ENCODE data around the gene BAIAP2.

The BAIAP2 gene

DNA sequence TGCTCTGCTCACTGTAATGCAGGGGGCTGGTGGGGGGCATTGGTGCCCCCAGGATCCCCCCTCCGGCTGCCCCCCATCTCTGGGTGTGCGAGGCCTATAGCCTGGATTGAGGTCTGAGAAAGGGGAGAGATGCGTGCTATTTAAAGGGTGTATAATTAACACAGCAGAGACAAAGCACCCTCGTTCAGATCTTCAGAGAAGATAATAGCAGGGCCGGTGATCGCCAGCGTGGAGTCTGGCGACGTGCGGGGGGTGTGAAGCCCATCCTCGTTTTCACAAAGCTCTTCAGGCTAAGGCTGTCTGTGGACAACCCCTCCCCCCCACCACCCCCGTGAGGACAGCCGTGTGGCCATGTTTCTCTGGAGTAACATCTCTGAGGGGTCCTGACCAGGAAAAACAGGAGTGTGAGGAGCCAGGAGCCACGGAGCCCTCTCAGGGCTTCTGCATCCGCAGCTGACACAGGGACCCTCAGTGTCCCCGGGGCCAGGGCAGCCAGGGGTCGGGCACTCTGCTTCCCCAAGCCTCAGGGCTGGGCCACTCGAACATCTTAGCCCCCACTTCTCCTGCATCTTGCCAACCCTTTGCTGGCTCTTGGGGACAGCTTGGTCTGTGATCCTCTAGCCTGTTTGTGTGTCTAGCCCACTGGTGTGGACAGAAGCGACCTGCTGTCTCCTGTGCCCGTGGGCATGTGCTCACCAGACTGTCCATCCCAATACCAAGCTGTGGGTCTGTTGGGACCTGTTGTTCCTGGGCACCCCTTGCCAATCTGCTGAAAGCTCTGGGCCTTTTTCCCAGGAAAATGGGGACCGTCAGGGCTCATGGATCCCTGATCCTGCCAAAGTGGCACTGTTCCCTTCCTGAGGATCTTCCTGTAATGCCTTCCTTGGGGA is 58.9 kb downstream of the BAIAP2 start:
- DNase-seq = no peak

DNA sequence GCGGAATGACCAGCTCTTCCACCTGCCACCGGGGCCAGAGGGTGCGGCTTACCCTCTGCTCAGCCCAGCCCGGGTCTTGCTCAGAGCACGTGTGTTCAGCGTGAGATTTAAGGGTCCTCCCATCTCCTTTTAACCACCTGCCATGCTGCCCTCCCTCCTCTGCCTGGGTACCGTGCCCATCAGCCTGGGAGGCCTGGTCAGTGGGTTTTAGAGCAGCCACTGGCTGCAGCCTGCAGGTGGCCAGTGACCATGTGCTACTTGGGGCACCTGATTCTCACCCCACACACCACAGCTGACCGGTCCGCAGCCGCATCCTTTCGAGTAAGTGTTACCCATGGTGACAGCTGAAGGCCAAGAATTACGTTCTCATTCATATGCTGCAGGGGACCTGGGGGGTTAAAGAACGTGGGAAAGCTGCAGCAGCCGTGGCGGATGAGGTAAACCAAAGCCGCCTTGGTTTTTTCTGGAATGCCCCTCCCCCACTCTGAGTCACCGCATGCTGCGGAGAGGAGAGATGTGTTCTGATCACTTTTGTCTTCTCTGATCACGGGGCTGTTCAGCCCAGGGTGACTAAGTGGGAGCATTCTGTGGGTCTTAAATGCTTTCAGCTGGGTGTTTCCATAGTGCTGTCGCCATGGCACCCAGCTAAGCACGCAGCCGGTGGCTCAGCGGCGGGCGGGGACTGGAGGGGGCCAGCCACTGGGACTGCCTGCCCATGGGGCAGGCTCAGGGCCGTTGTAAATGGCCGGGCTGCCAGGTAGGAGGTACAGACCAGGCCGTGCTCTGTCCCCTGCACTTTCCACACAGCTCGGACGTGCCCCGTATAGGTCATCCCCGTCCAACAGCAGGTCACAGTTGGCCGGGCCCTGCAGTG is 59.8 kb downstream of the BAIAP2 start:
- DNase-seq = no peak

DNA sequence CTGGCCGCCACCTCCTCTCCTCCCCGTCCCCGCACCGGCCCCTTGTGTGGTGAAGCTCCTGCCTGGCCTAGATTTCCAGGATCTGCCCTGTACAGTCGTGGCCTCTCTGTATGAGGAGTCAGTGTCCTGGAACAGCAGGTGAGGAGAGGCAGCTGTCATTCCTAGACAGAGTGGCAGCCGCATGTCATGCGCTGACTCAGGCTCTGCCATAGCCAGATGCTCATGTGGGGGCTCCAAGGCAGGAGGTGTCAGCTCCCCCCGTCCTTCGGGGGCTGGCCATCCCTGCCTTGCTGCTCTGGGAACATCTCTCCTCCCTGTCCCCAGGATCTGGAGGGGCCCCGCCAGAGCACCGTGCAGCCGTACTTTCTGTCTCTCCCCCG is 60.4 kb downstream of the BAIAP2 start:
- DNase-seq = no peak

DNA sequence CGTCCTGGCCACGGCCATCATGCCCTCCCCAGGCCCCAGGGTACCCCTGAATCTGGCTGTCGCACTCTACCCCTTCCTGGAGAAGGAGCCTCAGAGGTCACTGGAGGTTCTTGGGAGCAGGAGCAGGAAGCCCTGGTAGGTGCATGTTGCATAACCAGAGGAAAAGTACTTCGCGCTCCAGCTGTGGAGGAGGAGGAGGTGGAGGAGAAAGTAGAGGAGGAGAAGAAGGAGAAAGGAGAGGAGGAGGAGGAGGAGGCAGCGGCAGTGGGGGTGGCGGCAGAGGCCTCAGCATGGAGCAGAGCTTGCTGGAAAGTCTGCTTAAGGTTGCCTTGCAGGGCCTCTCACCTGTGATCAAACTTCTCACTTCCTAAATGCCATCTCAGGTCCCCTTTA is 61.8 kb downstream of the BAIAP2 start:
- no peak for DNase-seq

DNA sequence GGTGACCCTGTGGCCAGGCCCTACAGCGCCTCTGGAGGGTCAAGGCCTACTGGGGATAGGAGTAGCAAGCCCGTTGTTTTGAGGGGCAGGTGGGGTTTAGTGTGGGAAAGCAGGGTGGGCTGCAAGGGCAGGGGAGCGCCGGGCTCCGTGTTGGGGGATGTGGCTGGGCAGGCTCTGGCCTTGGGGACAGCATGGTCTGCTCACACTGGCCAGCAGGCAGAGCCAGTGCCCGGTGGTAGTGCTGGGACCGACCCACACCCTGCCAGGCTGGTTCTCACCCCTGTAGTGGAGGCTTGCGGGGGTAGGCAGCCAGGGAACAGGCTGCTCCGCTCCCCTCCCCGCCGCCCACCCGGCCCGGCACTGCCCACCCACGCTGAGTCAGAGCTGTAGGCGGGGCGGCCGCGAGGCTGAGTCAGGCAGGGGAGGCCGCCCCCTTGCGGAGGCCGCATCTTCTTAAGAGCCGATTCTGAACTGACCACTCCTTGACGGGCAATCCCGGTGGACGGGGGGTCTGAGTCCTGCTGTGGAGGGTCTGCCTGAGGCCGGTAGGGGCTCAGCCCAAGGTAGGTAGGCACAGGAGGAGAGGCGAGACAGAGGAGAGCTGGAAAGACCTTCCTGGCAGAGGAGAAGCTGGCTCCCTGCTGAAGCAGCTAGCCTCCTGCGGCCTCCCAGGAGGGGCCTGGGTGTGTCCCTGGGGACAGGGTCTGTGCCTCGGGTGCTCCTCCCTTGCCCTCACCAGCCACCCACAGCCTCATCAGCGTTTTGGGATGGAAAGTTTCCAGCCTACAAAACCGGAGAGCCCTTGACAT is 62.4 kb downstream of the BAIAP2 start:
- no peak for DNase-seq

DNA sequence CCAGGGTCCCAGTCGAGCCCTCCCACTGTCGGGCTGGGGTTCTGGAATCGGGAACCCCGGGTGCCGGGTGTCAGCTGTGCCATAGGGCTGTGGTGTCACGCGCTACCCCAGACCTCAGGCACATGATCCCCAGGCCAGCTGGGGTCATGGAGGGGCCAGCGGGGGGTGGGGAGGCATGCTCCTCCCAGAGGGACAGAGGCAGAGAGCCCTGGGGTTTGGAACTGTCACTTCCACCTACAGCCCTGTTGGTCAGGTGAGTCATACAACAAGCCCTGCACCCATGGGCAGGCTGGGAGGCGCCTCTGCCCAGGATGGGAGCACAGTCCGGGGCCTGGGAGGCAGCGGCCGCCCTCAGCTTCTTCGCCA is 63.0 kb downstream of the BAIAP2 start:
- no peak for DNase-seq

DNA sequence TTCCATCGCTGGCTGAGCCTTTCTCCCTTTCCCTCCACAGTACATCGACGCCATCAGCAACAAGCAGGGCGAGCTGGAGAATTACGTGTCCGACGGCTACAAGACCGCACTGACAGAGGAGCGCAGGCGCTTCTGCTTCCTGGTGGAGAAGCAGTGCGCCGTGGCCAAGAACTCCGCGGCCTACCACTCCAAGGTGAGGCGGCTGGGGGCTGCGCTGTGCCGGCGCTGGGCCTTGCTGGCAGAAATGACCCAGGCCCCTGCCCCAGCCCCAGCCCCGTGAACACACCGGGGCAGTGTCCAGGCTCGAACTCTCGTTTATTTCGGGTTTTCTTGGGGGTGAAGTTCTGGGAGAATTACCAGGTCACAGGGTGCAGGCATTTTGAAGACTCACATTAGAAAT is 64.9 kb downstream of the BAIAP2 start:
- no peak for DNase-seq

DNA sequence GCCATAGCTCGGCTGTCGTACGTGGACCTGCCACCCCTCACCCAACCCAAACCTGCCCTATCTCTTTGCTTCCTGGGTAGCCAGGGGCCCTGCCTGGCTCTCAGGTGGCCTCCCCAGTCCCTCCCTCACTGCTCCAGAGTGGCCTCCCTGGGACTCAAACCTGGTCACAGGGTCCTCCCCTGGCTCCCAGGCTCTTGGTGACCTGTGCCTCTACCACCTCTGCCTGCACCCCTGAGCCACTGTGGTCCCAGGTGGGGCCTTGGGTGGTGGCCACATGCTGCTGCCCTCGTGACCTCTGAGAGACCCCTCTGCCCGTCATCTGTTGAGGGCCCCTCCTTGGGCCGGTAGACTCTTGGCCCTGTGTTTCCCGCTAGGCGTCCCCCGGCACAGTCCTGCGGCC is 65.7 kb downstream of the BAIAP2 start:
- DNase-seq = no peak

DNA sequence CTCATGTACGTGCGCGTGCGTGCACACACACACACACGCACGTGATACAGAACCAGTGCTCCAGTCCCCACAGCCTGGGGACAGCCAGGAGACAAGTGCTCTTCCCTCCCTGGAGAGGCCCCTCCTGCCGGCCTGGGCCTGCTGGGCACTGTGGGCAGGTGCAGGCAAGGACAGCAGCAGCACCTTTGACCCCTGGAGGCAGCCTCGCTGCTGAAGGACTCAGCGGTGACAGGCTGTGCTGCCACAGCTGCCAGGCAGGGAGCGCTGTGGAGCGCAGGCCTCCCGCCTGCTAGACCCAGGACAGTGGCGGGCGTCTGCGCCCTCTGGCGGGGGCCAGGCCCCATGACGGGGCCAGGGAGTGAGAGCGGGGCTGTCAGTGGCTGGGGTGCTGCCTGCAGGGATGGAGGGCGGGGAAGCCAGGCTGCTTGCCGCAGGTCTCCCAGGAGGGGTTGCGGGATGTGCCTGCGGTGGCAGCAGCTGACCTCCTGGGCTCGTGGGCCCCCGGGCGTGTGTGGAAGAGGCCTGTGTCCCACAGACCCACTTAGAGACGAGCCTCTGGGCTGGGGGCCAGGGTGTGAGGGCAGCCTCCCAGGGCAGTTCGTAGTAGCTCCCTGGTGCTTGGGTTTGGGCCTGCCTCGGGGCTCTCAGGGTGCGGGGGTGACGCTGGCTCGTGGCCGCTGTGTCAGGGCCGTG is 66.8 kb downstream of the BAIAP2 start:
- peak; percentile 63 for DNase-seq

DNA sequence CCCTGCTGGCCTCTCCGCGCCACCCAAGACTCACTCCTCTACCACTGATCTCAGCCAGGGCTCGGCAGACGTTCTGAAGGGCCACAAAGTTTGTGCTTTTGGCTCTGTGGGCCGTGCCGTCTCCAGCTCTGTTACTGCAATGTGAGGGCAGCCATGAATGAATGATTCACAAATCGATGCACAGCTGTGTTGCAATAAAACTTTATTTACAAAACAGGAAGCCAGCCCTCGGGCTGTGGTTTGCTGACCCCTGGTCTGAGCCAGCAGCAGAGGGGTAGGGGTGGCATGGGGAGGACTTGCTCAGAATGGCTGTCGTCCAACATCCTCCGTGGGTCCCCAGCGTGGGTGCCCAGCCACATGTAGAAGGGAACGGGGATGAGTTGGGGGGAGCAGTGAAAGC is 67.4 kb downstream of the BAIAP2 start:
- DNase-seq = no peak

DNA sequence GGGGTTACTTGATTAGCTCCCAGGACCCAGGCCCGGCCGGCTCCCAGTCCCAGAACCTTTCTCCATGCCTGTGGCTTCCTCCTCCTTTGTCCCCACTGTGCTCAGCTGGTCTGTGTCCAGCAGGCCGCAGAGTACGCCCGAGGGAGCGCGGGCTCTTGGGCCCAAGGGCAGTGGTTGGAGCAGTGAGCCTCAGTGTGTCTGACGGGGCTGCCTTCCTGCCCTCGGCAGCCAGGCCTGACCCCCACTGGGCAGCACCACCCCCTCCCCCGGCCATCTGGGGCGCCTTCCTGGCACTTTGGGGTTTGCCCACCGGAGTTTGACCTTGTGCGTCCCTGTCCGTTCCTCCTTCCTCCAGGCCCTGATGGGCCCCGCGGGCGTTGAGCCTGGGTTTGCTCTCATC is 67.9 kb downstream of the BAIAP2 start:
- no peak for DNase-seq

DNA sequence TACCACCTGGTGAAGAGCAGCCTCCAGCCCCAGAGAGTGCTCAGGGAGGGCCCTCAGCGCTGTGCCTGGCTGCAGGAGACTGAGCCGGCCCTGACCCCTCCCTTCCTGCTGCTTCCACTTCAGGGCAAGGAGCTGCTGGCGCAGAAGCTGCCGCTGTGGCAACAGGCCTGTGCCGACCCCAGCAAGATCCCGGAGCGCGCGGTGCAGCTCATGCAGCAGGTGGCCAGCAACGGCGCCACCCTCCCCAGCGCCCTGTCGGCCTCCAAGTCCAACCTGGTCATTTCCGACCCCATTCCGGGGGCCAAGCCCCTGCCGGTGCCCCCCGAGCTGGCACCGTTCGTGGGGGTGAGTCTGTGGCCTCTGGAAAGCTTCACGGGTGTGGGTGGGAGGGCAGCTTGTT is 68.4 kb downstream of the BAIAP2 start:
- DNase-seq = no peak

DNA sequence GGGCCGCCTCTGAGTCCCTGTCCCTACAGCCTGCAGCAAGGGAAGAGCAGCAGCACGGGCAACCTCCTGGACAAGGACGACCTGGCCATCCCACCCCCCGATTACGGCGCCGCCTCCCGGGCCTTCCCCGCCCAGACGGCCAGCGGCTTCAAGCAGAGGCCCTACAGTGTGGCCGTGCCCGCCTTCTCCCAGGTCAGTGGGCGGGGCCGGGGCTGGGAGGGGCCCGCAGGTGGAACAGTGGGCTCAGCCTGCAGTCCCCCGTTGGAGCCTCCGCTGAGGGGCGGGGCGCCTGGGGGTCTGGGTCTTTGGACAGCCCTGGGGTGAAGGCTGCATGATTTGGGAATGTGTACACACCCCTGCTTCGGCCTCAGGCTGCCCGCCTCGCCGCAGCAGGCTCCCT is 71.8 kb downstream of the BAIAP2 start:
- DNase-seq = no peak

DNA sequence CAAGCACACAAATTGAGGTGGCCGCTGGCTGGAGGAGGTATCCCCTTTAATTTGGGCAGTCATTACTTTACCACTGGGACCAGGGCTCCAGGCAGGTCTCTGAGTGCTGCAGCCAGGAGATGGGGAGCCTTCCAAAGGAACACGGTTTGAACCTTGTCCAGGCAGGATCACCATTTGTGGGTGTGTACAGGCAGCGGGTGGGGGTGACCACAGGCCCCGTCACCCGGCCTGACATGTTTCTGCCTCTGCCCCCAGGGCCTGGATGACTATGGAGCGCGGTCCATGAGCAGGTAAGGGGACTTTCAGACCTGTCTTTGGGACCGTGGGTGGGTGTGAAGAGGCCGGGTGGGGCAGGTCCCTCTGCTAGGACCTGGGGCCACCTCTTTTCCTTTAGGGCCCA is 73.3 kb downstream of the BAIAP2 start:
- DNase-seq = no peak

DNA sequence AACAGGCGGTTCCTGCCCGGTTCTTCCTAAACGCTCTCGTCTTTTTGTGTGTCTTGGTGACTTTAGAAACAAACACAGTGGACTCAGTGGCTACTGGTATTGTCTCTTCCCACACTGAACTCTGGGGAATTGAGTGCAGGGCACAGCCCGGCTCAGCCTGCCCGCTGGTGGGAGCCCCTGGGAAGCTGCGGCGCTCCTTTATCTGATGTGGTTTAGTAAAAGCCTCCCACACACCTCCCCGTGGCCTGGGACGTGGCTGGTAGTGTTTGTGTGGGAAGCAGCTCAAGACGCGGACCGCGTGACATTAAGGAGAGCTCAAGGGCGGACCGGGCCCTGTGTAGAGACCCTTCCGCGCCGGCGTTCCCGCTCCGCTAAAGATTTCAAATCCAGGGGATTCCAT is 75.0 kb downstream of the BAIAP2 start:
- DNase-seq = no peak

DNA sequence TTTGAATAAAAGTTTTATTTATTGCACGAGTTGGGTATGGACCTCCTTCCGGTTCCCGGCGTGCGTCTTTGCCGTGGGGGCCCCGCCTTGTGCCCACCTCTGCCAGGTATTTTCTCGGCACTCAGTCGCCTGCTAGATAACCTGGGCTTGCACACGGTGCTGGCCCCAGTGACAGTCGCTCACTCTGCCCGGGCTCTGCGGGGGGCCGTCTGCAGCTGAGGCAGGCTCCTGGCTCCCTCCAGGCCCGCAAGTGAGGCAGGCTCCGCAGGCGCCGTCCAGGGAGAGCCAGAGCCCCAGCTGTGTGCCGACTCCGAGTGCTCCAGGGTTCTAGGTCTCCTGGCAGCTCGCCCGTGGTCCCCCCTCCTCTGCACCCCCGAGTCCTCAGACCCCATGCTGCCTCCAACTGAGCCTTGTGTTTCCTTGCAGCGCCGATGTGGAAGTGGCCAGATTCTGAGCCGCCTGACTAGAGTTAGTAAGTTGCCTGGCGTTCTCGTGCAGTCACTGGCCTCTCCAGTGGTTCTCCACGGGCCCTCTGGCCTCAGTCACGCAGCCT is 75.6 kb downstream of the BAIAP2 start:
- DNase-seq = no peak

DNA sequence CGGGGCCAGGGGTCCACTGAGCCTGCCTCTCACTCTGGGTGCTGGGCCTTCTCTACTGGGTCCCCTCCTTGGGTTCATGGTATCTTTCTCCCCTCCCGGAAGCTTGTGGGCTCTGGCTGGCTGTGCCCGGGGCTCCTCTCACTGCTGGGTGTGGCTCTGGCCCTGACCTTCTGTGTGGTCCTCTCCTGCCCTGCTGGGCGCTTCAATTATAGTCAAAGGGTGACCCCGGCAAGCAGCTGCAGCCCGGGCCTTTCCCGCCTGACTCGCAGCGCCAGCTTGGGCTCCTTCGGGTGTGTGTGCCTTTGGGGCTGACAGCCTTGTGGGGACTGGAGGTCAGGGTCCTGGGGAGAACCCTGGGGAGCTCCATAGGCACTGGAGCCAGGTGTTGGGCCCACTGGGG is 76.1 kb downstream of the BAIAP2 start:
- DNase-seq = no peak

DNA sequence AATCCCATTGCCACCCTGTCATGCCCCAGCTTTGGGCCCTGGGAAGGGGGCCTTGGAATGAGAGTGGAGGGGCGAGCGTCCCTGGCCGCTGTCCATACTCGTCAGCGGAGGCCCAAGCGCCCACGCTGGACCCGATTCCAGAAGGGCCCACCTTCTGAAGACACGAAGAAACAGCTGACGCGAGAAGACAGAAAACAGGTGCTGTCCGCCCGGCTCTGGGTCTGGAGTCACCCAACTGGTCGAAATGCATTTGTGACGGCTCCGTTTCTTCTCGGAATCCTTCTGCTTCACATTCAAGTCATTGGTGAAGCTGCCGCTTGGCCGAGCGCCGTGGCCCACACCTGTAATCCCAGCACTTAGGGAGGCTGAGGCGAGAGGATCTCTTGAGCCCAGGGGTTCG is 77.5 kb downstream of the BAIAP2 start:
- no peak for DNase-seq

DNA sequence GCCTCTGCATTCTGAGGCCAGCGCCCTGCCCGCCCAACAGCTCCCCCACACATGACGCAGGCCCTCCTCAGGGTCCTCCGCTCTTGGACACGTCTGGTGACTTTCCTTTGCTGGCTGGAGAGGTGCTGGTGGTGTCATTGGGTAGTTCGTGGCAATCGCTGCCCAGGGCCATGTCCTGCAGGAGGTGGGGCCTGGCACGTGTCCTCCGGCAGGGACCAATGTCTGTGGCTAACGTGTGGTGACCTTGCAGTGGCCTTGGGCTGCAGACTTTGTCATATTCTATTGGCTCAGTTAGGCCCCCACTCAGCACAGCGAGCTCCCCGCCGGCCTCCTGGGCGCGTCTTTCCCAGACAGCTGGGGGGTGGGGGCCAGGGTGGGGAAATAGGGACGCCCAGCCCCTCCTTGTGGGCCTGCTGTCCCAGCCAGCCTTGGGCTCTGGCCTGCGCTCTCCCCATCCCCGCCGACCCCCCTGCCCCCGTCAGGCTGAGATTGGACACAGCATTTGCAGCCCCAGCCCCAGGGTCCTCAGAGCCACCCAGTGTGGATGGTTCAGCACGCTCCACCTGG is 78.3 kb downstream of the BAIAP2 start:
- no peak for DNase-seq

DNA sequence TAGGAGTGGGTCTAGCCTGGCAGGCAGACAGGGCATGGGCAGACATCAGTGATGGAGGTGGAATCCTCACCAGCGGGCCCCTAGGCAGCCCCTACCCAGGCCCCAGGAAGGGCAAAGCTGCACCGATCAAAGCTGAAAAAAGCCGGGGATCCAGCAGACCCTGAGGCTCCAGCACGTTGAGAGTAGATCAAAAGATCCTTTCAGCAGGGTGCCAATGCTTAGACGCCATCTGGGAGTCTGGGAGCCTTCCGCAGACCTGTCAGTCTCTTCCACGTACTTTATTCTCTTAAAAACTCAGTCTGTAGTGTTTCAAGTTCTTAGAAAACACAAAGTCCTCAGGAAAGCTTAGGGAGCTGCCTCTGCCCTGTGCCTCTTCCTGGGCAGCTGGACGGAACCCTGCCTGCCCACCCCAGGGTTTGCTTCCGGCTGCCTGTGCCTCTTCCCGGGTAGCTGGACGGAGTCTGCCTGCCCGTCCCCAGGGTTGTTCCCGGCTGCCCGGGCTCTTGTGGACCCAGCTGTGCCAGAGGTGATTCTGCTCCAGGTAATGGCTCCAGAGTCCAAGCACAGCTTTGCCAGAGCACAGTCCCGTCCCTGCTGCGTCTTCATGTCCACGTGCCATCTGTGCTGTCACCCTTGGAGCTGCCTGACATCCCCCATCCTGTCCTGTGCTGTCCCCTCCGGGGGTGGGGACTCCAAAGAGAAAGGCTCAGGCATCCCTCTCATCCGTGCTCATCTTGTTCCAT is 79.6 kb downstream of the BAIAP2 start:
- no peak for DNase-seq

DNA sequence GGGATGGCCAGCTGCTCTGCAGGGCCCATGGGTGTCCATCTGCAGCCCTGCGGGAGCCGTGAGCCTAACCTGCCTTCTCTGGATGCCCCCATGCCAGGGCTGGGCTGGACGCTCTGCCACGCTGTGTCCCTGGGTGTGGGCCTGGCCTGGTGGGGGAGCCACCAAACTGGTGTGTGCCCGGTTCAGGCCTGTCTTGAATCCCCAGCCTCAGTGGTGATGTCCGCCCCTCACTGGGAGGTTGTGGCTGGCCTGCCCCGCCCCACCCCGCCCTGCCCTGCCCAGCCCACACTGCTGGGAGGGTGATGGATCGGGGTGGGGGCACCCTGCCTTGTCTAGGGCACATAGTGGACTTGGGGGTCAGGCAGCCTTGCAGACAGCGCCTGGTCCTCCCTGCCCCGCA is 80.3 kb downstream of the BAIAP2 start:
- DNase-seq = no peak

Data from NCI-H2029 (cell line).